H1 (cell line): Measurements from ENCODE around the gene GALNT13. TPM values are rescaled to one million over a fixed set of nuclear protein-coding genes. Genes with fewer than 3 reads are reported as not detected.

Experiments
- BACH1 ChIP-seq: IDR thresholded peaks from 2 replicates; pipeline ENCODE4 v1.6.1; 2012; ENCODE audit warnings: low read length, improper control_type of control experiment
- KDM1A ChIP-seq: fragments of 200-600, 300-600 bp; sonication (generic); IDR thresholded peaks from 2 replicates; pipeline ENCODE4 v1.7.1; 2016; ENCODE audit warnings: mild to moderate bottlenecking, low read length, borderline replicate concordance
- SP1 ChIP-seq: IDR thresholded peaks from 2 replicates; pipeline ENCODE4 v1.6.1; 2011; ENCODE audit warnings: low read depth, low read length
- SRF ChIP-seq: IDR thresholded peaks from 2 replicates; pipeline ENCODE4 v1.6.1; 2011; ENCODE audit warnings: mild to moderate bottlenecking, low read depth, low read length, moderate library complexity
- polyA plus RNA-seq, 7 experiments: library from polyadenylated mRNA; depleted of rRNA in 3 of 7; stranded (reverse) in 5 of 7; unstranded in 2 of 7; fragments of >200 nt in 5 of 7; fragments of 200-250 nt in 2 of 7; gene quantifications; 1 replicate in 5 of 7; 2 replicates in 1 of 7; 4 replicates in 1 of 7; pipeline versions ENCODE4 v1.2.1 to v1.2.3, GENCODE V29; 2011 to 2013; ENCODE audit warnings: missing spikeins in 2 of 7, mixed read lengths in 2 of 7
- total RNA-seq: library from RNA; stranded (reverse); fragmentation: NEBNext Ultra II Directional; extraction: Animal tissue kit (Norgen Biotek cat#: 25700); gene quantifications from 2 replicates; pipeline ENCODE4 v1.2.1, GENCODE V29; 2021

The GALNT13 gene
- total and polyA plus RNA-seq, 2 of the 8 experiments (the other 6 are each of a cell fraction or from before 2014, with no cell fraction given): 3.2 to 9.6 TPM

DNA sequence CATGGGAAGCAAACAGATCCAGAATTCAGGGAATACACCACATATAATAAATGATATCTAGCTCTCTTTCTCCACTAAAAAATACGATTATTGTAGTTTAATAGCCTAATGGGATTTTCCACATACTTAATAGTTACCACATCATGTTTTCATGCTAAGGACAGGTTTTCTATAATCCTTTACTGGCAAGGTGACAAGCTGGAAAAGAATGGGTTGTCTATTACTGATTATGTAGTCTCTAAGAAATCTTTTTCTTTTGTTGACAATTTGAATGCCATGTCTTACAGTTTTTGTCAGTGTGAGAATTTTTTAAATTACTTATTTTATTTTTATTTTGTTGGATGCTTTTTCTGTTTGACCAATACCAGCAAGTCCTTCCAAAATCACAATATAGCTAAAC is 177.8 kb downstream of the GALNT13 start (continued):
- TF ChIP-seq SP1 (no peak), KDM1A (no peak), BACH1 (no peak), SRF (no peak)
